ENCODE data around the gene ZNF165.
"Not testable (repeated sequence)": the region's sequence is repeated elsewhere in the genome, so short reads cannot be mapped to it uniquely, and the experiment has no call there.

ZNF165 gene

GRCh38 chr6:28121876-28122275, 41.5 kb downstream of the ZNF165 start:
- DNase-seq (ENCODE audit: extremely low read depth in 1 of 2, low read depth in 1 of 2): no peak

GRCh38 chr6:28122283-28122682, 41.9 kb downstream of the ZNF165 start:
- not testable (repeated sequence) for DNase-seq (ENCODE audit: extremely low read depth in 1 of 2, low read depth in 1 of 2)

- peak; percentile 50 to 64 for DNase-seq (ENCODE audit: extremely low read depth in 1 of 2, low read depth in 1 of 2)
Observed at GRCh38 chr6:28124350-28124970, 44.1 kb downstream of the ZNF165 start, which contains the start of gene ZSCAN16. ZSCAN16 (plus strand) TSS chr6:28124609; CDS start chr6:28125444, 835 bp downstream.

- no peak for DNase-seq (ENCODE audit: extremely low read depth in 1 of 2, low read depth in 1 of 2)
Observed at GRCh38 chr6:28124971-28125353, 44.6 kb downstream of the ZNF165 start.

GRCh38 chr6:28125401-28125800, 45.0 kb downstream of the ZNF165 start:
- DNase-seq (ENCODE audit: extremely low read depth in 1 of 2, low read depth in 1 of 2): no peak

GRCh38 chr6:28134015-28134414, 53.6 kb downstream of the ZNF165 start:
- no peak for DNase-seq (ENCODE audit: extremely low read depth in 1 of 2, low read depth in 1 of 2)

- DNase-seq (ENCODE audit: extremely low read depth in 1 of 2, low read depth in 1 of 2): no peak
Observed at GRCh38 chr6:28134716-28135115, 54.3 kb downstream of the ZNF165 start.

GRCh38 chr6:28135393-28135792, 55.0 kb downstream of the ZNF165 start:
- DNase-seq (ENCODE audit: extremely low read depth in 1 of 2, low read depth in 1 of 2): no peak

- peak; percentile 51 to 72 for DNase-seq (ENCODE audit: extremely low read depth in 1 of 2, low read depth in 1 of 2)
Observed at GRCh38 chr6:28136585-28137504, 56.5 kb downstream of the ZNF165 start.

- DNase-seq (ENCODE audit: extremely low read depth in 1 of 2, low read depth in 1 of 2): no peak
Observed at GRCh38 chr6:28137505-28137981, 57.2 kb downstream of the ZNF165 start.
